ENCODE measurements around the gene MSRB1.

DNA sequence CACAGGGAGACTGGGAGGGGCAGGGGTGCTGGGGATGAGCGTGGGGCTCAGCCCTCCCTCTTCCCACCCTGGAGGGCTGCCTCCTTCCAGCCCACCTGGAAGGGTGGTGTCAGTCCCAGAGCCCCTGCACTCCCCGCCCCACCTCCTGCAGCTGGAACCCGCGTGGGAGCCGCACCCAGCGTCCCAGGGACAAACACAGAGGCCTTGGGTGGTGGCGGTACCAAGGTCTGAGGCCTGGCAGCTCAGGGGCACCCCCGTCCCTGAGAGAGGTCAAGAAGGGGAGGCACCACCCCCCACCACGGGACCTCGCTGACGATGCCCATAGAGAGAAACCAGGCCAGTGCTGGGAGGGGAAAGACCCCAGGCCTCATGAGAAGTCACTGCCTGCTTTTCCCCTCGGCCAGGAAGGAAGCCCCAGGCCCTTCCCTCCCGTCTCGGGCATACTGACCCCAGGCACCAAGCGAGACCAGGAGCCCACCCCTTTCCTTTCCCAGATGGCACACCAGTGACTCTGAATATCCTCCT, 28.9 kb downstream of the MSRB1 start:
- TF ChIP-seq, protein P1, sequence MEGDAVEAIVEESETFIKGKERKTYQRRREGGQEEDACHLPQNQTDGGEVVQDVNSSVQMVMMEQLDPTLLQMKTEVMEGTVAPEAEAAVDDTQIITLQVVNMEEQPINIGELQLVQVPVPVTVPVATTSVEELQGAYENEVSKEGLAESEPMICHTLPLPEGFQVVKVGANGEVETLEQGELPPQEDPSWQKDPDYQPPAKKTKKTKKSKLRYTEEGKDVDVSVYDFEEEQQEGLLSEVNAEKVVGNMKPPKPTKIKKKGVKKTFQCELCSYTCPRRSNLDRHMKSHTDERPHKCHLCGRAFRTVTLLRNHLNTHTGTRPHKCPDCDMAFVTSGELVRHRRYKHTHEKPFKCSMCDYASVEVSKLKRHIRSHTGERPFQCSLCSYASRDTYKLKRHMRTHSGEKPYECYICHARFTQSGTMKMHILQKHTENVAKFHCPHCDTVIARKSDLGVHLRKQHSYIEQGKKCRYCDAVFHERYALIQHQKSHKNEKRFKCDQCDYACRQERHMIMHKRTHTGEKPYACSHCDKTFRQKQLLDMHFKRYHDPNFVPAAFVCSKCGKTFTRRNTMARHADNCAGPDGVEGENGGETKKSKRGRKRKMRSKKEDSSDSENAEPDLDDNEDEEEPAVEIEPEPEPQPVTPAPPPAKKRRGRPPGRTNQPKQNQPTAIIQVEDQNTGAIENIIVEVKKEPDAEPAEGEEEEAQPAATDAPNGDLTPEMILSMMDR (IDR thresholded peaks at IDR 0.05; ENCODE audit: low read length), result no peak
- TF ChIP-seq EZH2 (IDR thresholded peaks at IDR 0.05; ENCODE audit: borderline replicate concordance, low read length), result no peak

Data from OCI-LY1 (cell line).